SKM-1 treated with dmso at 0.1 percent for 144 hours (cell line): ENCODE results near the gene TBX10.

ENCODE experiments used
- DNase-seq: peaks from one replicate; lab custom pipeline; 2025; ENCODE audit not compliant: unreplicated experiment; lab: John Stamatoyannopoulos, UW

Gene TBX10

DNA sequence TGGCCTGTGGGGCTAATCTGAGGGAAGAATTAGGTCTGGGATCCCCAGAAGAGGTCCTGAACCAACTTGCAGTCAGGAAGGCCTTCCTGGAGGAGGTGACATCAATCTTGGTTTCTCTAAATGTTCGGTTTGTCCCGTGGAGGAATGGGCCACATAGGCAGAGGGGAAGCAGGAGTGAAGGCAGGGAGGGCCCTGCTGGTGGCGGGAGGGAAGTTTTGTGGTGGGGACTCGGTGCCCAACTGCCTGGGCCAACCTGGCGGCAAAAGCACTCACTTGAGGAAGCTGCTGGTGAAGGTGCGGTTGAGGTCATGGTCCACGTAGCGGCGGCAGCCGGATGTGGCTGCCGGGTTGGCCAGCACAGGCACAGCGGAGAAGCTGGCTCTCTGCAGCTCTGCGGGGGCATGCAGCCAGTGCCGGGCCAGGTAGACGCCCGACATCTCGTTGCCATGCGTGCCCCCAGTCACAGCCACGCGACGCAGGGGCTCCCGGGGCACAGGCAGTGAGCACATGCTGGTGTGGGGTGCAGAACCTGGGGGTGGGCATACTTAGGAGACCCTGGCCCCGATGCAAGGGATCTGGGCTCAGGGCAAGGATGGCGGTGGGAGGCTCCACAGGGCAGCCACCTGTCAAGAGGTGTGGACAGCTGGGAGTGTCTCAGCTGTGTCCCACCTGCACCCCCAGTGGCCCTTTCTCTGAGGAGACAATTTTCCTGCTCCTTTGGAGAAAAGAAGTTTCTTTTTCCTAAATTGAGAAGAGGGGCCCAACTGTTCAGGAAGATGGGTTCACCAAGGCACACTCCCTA, 7.2 kb upstream of the TBX10 start:
- DNase-seq: no peak

DNA sequence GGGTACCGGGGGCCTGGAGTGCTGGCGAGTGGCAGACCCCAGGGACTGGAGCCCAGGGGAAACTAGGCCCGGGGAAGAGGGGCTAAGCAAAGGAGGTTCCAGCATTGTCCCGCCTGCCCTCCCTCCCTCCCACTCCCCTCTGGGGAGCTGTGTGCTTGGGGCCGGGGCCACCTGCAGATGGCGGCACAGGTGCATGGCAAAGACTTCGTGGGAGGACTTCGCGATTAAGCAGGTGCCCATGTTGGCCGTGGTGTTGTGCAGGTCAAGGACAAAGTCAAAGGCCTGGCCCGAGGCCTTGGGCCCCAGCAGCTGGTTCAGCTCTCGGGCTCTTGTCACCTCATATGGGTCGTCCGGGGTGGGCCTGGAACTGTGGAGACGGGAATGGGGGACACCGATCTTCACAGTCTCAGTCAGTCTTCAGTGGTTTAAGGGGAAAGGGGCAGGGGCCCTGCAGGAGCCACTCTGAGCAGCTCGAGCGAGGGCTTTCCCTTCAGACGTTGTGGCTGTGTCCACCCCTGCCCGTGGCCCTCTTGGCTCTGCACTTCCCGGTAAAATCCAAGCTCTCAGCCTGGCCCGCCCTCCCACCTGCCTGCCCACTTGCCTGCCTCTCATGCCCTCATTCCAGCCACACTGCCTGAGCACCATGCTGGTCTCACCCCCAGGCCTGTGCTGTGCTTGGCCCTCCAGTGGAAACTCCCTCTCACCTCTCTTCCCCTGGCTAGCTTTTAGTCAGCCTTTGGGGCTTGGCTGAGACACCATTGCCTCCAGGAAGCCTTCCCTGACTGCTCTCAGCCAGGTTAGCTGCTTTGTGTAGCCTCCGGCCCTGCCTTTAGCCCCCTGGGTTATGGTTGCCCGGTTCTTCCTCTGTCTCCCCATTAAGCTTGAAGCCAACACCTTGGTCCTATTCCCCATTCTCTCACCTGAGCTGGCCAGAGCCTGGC, 6.2 kb upstream of the TBX10 start:
- DNase-seq: no peak

DNA sequence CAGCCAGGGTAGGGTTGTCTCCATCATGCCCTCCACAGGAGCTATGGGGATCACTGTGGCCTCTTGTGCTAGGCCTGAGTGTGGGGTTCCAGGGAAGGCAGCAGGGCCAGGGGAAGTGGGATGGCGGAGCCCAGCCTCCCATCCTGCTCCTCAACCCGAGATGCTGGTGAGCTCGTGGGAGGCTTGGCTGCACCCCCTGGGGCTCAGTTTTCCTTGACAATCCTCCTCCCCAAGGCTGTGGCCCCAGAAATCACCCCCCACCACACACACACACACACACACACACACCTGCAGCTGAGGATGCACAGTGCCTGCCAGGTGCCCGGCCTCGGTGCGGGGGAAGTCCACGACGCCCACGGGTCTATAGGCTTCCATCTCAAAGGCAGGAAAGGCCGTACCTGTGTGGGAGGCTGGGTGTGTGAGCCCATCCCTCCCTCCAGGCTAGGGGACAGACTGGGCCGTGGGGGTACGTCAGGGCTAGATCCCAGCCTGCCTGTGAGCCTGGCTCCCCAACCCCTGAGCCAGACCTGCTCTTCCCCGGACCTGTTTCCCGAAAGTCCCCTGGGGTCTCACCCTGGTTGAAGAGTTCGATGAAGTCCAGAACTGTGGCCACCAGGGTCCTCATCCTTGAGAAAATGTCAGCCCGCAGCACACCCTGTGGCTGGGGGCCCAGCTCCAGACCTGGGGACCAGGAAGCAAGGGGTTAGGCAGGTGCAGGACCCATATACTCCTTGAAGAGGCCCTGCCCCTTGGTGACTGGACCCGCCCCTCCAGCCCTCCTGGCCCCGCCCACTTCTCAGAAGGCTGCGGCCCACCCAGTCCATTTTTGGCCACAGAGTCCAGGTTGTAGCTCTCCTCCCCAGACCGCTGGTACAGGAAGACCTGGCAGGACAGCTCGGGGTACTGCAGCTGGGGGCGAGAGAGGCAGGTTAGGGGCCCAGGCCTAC, 5.2 kb upstream of the TBX10 start:
- no peak for DNase-seq

DNA sequence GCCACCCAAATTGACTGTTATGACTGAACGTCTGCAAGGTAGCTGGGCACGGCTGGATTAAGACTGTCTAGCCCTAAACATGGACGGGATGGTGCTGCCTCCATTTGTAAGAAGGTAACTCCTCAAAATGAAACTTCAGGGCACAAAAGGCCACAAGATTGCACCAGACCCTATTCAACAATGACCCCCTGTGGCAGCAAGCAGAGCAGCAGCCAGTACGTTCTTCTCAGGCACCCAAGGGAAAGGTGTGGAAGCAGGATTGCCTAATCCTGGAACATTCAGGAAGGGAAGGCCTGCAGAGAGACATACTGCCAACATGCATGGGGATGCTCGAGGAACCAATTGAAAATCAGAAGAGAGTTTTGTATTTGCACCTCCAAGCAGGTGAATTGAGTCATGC, 4.5 kb upstream of the TBX10 start:
- DNase-seq: no peak

DNA sequence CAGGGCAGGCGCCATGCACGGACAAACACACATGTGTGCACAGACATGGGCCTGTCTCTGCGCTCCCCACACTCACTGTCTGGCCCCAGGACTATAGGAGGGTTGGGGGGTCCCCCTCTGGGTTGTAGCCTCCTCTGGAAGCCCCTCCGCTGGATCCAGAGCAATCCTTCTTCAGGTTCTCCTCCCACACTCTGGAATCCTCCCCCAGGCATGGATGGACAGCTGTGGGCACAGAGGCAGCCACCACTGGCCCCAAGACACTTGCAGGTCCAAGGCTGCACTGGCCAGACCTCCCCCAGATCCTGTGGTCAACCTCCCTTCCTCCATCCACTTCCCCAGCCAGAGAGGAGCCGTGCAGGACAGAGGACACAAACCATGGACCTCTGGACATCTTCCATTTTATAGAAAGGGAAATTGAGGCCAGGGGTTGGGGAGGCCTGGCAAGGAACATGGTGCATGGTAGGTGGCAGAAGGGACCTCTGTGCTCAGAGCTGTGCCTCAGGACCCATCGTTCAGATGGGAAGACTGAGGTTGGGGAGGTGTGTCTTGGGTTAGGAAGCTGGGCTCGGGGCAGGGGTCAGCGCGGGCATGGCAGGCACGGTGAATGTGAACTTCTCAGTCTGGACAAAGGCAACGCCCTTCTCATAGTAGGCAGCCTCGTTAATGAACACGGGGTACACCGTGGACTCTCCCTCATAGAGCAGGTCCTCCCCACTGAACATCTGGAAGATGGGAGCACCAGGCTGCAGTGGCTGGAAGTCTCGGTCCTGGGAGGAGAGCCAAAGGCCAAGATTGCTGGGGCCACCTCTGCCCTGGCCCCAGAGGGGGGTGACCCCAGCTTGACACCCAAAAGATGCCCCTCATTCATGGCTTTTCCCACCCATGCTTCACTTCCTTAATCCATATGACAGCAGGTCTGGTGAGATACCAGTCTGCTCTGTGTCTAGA, 2.9 kb upstream of the TBX10 start:
- DNase-seq: no peak

DNA sequence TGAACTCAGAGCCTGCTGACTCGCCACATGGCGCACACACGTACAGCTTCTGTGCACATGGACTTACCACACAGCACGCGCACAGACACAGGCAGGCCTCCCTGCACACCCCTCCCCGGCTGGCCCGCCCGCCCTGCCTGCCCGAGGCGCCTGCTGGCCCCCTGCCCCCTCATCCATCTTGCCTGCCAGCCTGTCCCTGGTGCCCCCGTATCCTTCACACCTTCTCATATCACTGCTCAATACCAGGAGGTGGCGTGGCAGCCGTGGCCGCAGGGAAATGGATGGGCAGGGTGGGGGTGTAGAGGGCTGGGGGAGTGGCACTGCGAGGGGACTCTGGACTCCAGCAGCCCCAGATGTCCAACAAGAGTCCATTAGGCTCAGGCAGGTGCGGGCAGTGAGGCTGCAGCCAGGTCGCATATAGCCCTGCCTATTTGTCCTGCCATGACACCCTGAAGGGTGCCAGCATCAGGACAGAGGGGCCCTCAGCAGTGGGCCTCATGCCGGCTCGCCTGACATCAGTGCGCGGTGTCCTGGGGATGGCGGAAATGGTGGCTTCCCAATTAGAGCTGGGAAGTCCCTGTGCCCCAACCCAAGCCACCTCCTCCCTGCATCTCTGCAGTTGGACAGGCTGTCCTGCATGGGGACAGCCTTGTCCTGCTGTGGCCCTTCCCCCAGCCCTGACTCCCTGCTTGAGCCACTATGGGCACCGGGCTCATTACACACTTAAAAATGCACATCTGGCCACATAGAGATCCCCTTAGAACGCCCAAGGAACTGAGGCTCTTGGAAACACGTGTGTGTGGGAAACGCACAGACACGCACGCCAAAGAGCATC, 2.0 kb upstream of the TBX10 start:
- no peak for DNase-seq

DNA sequence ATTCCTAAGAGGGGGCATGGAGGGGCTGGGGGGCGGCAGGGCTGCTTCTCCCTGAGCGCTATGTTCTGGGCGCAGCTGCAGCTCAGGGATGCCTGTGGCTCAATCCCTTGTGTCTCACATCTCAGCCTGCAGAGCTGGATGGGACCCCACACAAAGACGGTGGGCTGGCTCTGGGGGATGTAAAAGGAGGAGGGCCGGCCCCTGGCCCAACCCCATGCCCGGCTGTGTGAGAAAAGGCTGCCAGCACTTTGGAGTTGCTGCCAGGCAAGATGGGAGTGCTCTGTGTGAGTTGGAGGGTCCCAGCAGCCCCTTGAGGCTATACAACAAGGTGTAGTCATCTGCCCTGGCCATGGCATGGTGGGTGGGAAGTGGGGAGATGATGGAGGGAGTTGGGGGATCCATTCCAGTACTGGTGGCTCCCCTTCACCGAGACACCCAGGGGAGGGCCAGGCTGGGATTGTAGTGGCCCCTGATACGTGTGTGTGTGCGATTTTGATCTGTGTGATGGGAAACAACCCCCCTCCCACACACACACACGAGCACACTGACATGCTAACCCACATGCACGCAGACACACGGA, 1.3 kb upstream of the TBX10 start:
- DNase-seq: no peak

DNA sequence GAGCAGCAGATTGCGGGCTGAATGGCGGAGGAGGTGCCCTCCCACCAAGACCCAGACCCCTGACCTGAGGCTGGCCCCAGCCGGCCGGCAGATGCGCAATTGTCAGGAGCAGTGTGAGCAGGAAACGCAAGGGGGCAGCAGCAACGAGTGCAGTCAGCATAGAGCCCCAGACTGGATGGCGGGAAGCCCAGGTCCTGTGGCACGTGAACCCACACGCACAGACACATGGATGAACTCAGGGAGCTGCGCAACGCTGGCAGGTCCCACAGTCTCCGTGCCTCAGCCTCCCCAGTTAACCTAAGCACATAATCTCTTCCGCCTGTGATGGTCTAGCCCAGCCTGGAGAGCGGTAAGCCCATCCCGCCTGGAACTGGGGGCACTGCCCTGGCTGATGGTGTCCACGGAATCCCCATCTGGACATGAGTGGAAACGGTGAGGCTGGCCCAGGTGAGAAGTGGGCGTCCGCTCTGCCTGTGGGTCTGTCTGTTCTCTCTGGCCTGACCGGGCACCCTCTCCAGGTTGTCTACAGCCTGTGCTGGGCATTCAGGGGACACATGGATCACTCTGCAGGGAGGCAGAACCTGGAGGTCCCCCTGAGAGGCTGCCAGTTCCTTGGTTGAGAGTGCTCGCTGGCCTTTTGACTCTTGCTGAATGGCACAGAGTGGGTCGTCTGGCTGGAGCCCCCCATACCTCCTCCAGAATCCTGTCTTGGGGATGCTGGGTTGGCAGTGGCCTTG, 626 bp upstream of the TBX10 start:
- peak; percentile 55 for DNase-seq

DNA sequence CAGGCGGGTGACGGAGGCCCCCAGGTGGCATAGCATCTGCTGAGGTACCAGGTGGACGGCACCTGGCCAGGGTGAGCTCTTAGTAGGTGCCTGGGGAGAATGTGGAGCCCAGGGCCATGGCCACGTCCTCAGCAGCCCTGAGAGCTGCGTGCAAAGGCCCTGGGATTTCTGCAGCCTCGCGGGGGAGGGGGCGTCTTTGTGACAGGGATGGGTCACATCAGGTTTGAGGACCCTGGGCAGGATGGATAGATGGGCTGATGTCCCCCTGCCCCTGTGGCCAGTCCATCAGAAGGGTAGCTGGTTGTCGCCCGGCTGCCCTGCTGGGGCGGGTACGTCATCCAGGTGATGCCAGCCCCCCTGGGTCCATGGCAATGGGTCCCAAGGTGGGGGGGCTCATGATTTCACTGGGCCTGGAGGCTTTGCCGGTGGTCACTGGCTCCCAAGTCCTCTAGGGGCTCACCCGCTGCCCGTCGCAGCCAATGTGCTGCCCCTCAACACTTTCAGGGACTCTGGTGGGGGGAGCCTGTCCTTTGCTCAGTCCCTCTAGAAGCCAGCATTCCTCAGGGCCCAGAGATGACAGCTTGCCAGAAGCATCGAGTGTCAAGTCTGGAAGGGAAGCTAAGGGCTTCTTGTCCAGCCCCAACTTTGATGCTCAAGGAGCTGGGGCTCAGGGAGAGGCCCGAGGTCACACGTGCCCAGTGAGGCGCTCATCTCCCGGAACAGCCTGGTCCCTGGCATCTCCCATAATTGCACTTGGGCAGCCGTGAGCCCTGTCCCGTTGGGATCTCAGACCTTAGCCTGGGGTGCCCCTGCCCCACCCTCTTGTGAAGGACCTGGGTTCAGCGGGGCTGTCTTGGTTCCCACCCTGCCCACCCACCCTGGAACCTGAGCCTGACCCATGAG, 777 bp downstream of the TBX10 start:
- no peak for DNase-seq

DNA sequence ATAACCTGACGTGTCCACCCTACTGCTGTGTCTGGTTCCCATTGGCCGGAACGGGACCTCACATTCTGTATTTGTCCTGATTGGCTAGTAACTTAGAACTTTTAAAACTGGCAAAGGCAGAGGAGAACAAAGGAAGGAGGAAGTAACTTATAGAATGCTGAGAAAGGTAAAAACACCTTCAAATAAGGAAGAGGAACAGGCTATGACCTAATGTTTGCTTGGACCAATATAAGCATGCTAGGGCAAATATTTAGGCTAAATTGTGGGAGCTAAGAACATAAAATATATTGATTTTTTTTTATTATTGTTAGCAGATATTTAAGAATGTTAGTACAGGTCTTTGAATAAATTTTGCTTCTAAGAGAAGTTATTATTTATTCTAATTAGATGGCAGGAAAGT, 2.1 kb downstream of the TBX10 start:
- peak; percentile 13 for DNase-seq

DNA sequence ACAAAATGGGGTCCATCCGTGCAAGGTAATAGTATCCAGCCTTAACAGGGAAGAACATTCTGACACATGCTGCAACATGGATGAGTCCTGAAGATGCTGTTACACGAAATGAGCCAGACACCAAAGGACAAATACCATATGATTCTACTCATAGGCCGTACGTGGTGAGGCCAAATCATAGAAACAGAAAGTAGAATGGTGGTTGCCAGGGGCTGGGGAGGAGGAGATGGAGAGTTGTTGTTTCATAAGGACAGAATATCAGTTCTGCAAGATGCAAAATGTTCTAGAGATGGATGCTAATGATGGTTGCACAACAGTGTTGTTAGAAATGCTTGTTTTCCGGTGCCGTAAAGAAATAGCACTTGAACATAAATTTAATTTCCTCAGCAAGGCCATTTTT, 2.6 kb downstream of the TBX10 start:
- DNase-seq: no peak

DNA sequence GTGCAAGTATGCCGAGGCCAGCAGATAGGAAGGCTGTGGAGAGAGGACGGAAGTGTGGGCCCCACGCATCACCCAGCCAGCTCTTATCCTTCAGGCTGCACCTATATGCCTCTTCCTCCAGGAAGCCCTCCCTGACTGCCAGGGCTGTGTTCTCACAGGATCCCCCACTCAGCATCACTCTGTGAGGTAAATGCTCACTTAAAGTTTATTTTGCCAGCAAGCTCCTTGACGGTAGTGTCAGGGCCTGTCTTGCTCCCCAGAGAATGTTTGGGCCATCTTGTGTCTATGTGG, 4.4 kb downstream of the TBX10 start:
- no peak for DNase-seq

DNA sequence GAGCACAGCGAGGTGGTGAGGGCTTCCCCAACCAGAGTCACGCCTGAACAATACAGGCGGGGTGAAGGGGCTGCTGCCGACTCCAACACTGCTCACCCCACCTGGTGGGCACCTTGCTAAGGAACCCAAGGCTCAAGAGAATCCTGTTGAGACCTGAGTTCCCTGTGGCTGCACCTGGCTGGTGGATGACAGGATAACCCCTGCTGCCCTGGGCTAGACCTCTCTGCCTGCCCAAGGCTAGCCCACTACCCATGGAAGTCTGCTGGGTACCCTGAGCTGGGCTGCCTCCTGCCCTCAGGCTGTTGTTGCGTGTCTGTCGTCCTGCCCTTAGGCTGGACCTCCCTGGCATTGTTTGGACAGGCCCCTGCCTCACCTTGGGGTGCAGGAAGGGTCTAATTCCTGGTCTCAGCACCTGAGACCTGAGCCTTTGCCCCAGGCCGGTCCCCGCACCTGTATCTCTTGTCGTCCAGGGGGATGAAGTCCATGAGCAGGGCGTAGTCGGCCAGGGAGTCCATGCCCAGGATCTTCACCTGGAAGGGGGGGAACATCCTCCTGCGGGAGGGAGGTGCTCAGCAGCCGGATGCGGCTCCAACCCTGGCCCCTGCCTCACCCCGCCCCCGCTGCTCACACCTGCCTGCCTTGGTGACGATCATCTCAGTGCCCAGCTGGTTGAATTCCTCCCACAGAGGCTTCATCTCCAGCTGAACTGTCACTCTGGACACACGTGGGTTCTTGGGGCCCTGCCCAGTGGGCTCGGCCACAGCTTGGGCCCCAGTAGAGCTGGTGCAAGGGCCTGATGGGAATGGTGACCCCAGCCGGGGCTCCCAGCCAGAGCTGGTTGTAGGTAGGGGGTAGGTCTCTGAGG, 5.0 kb downstream of the TBX10 start:
- DNase-seq: no peak

DNA sequence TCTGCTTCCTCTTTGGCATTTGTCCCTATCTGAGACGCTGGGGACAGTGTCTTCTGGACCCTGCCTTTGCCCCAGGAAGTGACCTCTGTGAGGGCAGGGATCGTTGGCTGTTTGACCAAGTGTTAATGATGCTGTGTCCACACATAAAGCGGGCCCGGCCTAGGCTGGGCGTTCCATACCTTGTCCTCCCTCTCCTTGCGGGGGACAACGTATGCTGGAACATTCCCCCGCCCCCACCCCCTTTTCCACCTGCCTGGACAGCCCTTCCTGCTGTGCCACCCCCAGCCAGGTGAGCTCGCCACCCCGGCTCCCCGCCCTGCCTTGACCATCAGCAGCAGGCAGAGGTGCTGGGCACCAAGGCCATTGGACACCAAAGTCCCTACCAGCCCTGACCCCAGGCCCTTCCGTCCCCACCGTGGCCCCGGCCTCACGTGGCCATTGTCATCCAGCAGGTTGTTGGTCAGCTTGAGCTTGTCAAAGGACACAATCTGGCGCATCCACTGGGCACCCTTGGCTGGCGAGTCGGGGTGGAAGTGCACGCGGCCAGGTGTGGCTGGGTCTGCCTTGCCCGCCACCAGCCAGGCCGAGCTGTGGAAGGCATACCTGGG, 5.7 kb downstream of the TBX10 start:
- DNase-seq: no peak

DNA sequence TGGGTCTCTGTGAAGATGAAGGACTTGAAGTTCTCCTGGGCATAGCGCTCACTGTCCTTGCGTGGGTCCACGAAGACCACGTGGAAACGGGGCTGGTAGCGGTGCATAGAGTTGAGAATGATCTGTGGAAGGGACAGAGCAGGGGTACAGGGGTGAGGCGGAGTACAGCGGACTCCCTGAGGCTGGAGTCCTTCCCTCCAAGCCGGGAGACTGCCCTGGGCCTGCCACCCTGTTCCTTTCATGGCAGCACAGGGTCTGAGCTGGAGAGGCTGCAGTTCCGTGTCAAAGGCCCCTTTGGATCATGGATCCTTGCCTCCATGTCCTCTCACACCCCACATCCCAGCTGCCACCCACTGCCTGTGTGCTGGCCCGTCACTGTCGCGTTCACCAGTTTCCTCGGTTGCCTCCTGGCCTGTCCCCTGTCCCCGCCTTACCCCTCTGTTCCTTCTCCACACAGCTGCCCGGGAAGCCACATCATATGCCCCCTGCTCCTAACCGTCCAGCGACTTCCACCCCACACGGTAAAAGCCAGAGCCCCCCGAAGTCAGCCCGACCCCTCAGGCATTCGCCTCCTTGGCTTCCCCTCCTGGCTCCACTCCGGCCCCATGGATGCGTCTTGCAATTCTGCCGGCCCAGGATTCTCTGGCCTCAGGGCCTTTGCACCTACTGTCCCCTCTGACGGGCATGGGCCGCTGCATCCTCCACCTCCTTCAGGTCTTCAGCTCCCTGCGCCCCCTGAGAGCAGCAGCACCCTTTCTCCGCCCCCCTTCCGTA, 6.4 kb downstream of the TBX10 start:
- DNase-seq: no peak
